Measurements from ENCODE around the gene CA10. TPM values are rescaled to one million over a fixed set of nuclear protein-coding genes. Genes with fewer than 3 reads are reported as not detected.

Gene CA10
- total RNA-seq, 2 experiments from 2014 or later: not detected

GRCh38 chr17:51743477-51743876 lies 415.0 kb downstream of the CA10 start:
- Mint-ChIP-seq H3K27ac (no peak overlapping the region), H3K4me3 (no peak overlapping the region), H3K4me1 (ENCODE audit: low read depth) (no peaks in the 10 kb centered on the region), H3K9me3 (no peaks in the 10 kb centered on the region), H3K36me3 (ENCODE audit: low read depth) (no peaks in the 10 kb centered on the region), H3K27me3 (peaks cover 6% of the 10 kb centered on the region)
- intact Hi-C loops (cut with DNase I, micrococcal nuclease): no loop called here
- DNase-seq (no peak), ATAC-seq (ENCODE audit: poor library complexity) (no peak)
- H3K36me3 ChIP-seq (ENCODE audit: insufficient read depth, low read length): no peaks in the 10 kb centered on the region
- no peak for TF ChIP-seq CTCF (IDR thresholded peaks at IDR 0.05)
- no peak overlapping the region for H3K4me3 ChIP-seq (ENCODE audit: low read length)
- ChIA-PET POLR2A (no interaction called here), CTCF (no interaction called here)
- no peak overlapping the region for H3K27ac ChIP-seq (ENCODE audit: low read depth in 1 of 2, low read length in 2 of 2)
- no peaks in the 10 kb centered on the region for H3K9me3 ChIP-seq (ENCODE audit: control insufficient read depth in 1 of 2, insufficient read depth in 1 of 2, low read length in 2 of 2)
- H3K4me1 ChIP-seq (ENCODE audit: insufficient read depth, low read length): no peaks in the 10 kb centered on the region
- no peaks in the 10 kb centered on the region for H3K27me3 ChIP-seq (ENCODE audit: control insufficient read depth in 1 of 2, insufficient read depth in 2 of 2, low read length in 2 of 2)

GRCh38 chr17:51742571-51742970 lies 415.9 kb downstream of the CA10 start:
- Mint-ChIP-seq H3K9me3 (no peaks in the 10 kb centered on the region), H3K27me3 (peaks cover 6% of the 10 kb centered on the region), H3K4me1 (ENCODE audit: low read depth) (no peaks in the 10 kb centered on the region), H3K36me3 (ENCODE audit: low read depth) (no peaks in the 10 kb centered on the region), H3K4me3 (no peak overlapping the region), H3K27ac (no peak overlapping the region)
- DNase-seq (no peak), ATAC-seq (ENCODE audit: poor library complexity) (no peak)
- ChIA-PET CTCF (no interaction called here), POLR2A (no interaction called here)
- Histone ChIP-seq H3K9me3 (ENCODE audit: control insufficient read depth in 1 of 2, insufficient read depth in 1 of 2, low read length in 2 of 2) (no peaks in the 10 kb centered on the region), H3K4me3 (ENCODE audit: low read length) (no peak overlapping the region), H3K27me3 (ENCODE audit: control insufficient read depth in 1 of 2, insufficient read depth in 2 of 2, low read length in 2 of 2) (no peaks in the 10 kb centered on the region), H3K36me3 (ENCODE audit: insufficient read depth, low read length) (no peaks in the 10 kb centered on the region), H3K4me1 (ENCODE audit: insufficient read depth, low read length) (no peaks in the 10 kb centered on the region), H3K27ac (ENCODE audit: low read depth in 1 of 2, low read length in 2 of 2) (no peak overlapping the region)
- no peak for TF ChIP-seq CTCF (IDR thresholded peaks at IDR 0.05)
- intact Hi-C loops (cut with DNase I, micrococcal nuclease): no loop called here

- ChIA-PET POLR2A (no interaction called here), CTCF (no interaction called here)
- no peaks in the 10 kb centered on the region for H3K27me3 ChIP-seq (ENCODE audit: control insufficient read depth in 1 of 2, insufficient read depth in 2 of 2, low read length in 2 of 2)
- Mint-ChIP-seq H3K9me3 (no peaks in the 10 kb centered on the region), H3K36me3 (ENCODE audit: low read depth) (no peaks in the 10 kb centered on the region), H3K4me3 (no peak overlapping the region), H3K27ac (no peak overlapping the region), H3K4me1 (ENCODE audit: low read depth) (no peaks in the 10 kb centered on the region), H3K27me3 (peaks cover 6% of the 10 kb centered on the region)
- no peak overlapping the region for H3K27ac ChIP-seq (ENCODE audit: low read depth in 1 of 2, low read length in 2 of 2)
- H3K4me3 ChIP-seq (ENCODE audit: low read length): no peak overlapping the region
- no peaks in the 10 kb centered on the region for H3K9me3 ChIP-seq (ENCODE audit: control insufficient read depth in 1 of 2, insufficient read depth in 1 of 2, low read length in 2 of 2)
- H3K36me3 ChIP-seq (ENCODE audit: insufficient read depth, low read length): no peaks in the 10 kb centered on the region
- TF ChIP-seq CTCF (IDR thresholded peaks at IDR 0.05): no peak
- ATAC-seq (ENCODE audit: poor library complexity): no peak
- DNase-seq: no peak
- H3K4me1 ChIP-seq (ENCODE audit: insufficient read depth, low read length): no peaks in the 10 kb centered on the region
- intact Hi-C loops (cut with DNase I, micrococcal nuclease): no loop called here
Measured at GRCh38 chr17:51741458-51741857, 417.1 kb downstream of the CA10 start.
